Trophoblast cell (in vitro differentiated cells and primary cell): Measurements from ENCODE around the gene MMUT.
"Not testable (repeated sequence)": the region's sequence is repeated elsewhere in the genome, so short reads cannot be mapped to it uniquely, and the experiment has no call there.

ENCODE experiments used
- DNase-seq, 2 donors: peaks; one replicate each; pipeline ENCODE4 v3.0.0-alpha.2; 2016
- H2AFZ ChIP-seq: 2 replicates; pipeline ENCODE4 v1.6.1; 2013; ENCODE audit warnings: low read length, moderate library complexity, mild to moderate bottlenecking; ENCODE audit not compliant: insufficient read depth, poor library complexity
- H2AK5ac ChIP-seq: 2 replicates; pipeline ENCODE4 v1.6.1; 2013; ENCODE audit warnings: mild to moderate bottlenecking, low read length
- H2BK120ac ChIP-seq: 2 replicates; pipeline ENCODE4 v1.6.1; 2013; ENCODE audit warnings: low read length, mild to moderate bottlenecking, moderate library complexity; ENCODE audit not compliant: insufficient read depth, poor library complexity
- H2BK12ac ChIP-seq: 2 replicates; pipeline ENCODE4 v1.6.1; 2013; ENCODE audit warnings: mild to moderate bottlenecking, low read length, moderate library complexity
- H2BK5ac ChIP-seq: 2 replicates; pipeline ENCODE4 v1.6.1; 2013; ENCODE audit warnings: low read length, low read depth, moderate library complexity, mild to moderate bottlenecking; ENCODE audit not compliant: poor library complexity
- H3K14ac ChIP-seq: 2 replicates; pipeline ENCODE4 v1.6.1; 2013; ENCODE audit warnings: mild to moderate bottlenecking, low read length
- H3K18ac ChIP-seq: 2 replicates; pipeline ENCODE4 v1.6.1; 2013; ENCODE audit warnings: mild to moderate bottlenecking, low read length
- H3K23ac ChIP-seq: 2 replicates; pipeline ENCODE4 v1.6.1; 2013; ENCODE audit warnings: low read length
- H3K27ac ChIP-seq: 2 replicates; pipeline ENCODE4 v1.5.1; 2013; ENCODE audit warnings: low read depth, mild to moderate bottlenecking, inconsistent platforms, low read length, moderate library complexity
- H3K27me3 ChIP-seq: 2 replicates; pipeline ENCODE4 v1.6.1; 2013; ENCODE audit warnings: inconsistent platforms, mild to moderate bottlenecking, low read length, moderate library complexity; ENCODE audit not compliant: insufficient read depth
- H3K36me3 ChIP-seq, 2 experiments: 1 replicate in 1 of 2; 2 replicates in 1 of 2; pipeline ENCODE4 v1.6.1; 2013; ENCODE audit warnings: low read length in 2 of 2, mild to moderate bottlenecking in 2 of 2, moderate library complexity in 1 of 2; ENCODE audit not compliant: insufficient read depth in 2 of 2, control insufficient read depth in 1 of 2
- H3K4ac ChIP-seq: 2 replicates; pipeline ENCODE4 v1.6.1; 2013; ENCODE audit warnings: low read depth, mild to moderate bottlenecking, low read length, moderate library complexity
- H3K4me1 ChIP-seq, 2 experiments: 1 replicate in 1 of 2; 2 replicates in 1 of 2; pipeline ENCODE4 v1.6.1; 2013; ENCODE audit warnings: low read length in 2 of 2, mild to moderate bottlenecking in 2 of 2, moderate library complexity in 1 of 2; ENCODE audit not compliant: insufficient read depth in 2 of 2, control insufficient read depth in 1 of 2
- H3K4me2 ChIP-seq: 2 replicates; pipeline ENCODE4 v1.6.1; 2013; ENCODE audit warnings: inconsistent platforms, mild to moderate bottlenecking, low read length, moderate library complexity
- H3K4me3 ChIP-seq: 2 replicates; pipeline ENCODE4 v1.5.1; 2013; ENCODE audit warnings: mild to moderate bottlenecking, low read depth, low read length, inconsistent platforms
- H3K79me1 ChIP-seq: one replicate; pipeline ENCODE4 v1.6.1; 2013; ENCODE audit warnings: low read length
- H3K79me2 ChIP-seq: 2 replicates; pipeline ENCODE4 v1.6.1; 2013; ENCODE audit warnings: low read length, mild to moderate bottlenecking; ENCODE audit not compliant: control insufficient read depth, insufficient read depth, poor library complexity
- H3K9ac ChIP-seq: 2 replicates; pipeline ENCODE4 v1.6.1; 2013; ENCODE audit warnings: mild to moderate bottlenecking, low read length
- H3K9me3 ChIP-seq: 2 replicates; pipeline ENCODE4 v1.6.1; 2013; ENCODE audit warnings: low read depth, mild to moderate bottlenecking, control low read depth, inconsistent platforms, low read length; ENCODE audit not compliant: insufficient read depth
- H4K12ac ChIP-seq: 2 replicates; pipeline ENCODE4 v1.6.1; 2013; ENCODE audit warnings: low read depth, mild to moderate bottlenecking, low read length, moderate library complexity
- H4K8ac ChIP-seq: 2 replicates; pipeline ENCODE4 v1.6.1; 2013; ENCODE audit warnings: low read depth, mild to moderate bottlenecking, low read length, moderate library complexity
- H4K91ac ChIP-seq: one replicate; pipeline ENCODE4 v1.6.1; 2013; ENCODE audit warnings: low read depth, mild to moderate bottlenecking, low read length, moderate library complexity
- WGBS: extraction: QIAGEN DNeasy Blood & Tissue Kit; methylation state at CpG from one replicate; pipeline ENCODE4 v1.1.7; 2013; ENCODE audit warnings: missing lambda C conversion rate; ENCODE audit not compliant: insufficient read length, insufficient coverage; ENCODE audit errors: extremely low coverage; 5-methylcytosine and 5-hydroxymethylcytosine counted together

Gene MMUT

GRCh38 chr6:49401063-49401462, 62.0 kb downstream of the MMUT start:
- Histone ChIP-seq H3K4me1 (no peaks in the 10 kb centered on the region), H3K27me3 (no peaks in the 10 kb centered on the region), H2AFZ (no peak overlapping the region), H4K91ac (no peak overlapping the region), H3K23ac (no peak overlapping the region), H3K14ac (no peak overlapping the region), H3K4me3 (no peak overlapping the region), H4K8ac (no peak overlapping the region), H3K79me2 (no peaks in the 10 kb centered on the region), H3K79me1 (no peaks in the 10 kb centered on the region), H3K18ac (no peak overlapping the region), H2BK12ac (no peak overlapping the region), H2AK5ac (no peak overlapping the region), H2BK5ac (no peak overlapping the region), H3K9me3 (no peaks in the 10 kb centered on the region), H3K9ac (no peak overlapping the region), H3K4ac (no peak overlapping the region), H2BK120ac (no peak overlapping the region), H3K36me3 (no peaks in the 10 kb centered on the region), H3K27ac (no peak overlapping the region), H3K4me2 (no peak overlapping the region), H4K12ac (no peak overlapping the region)
- DNase-seq, result no peak
- no CpG with 5 or more reads among the region's 3 CpGs for WGBS

- H4K12ac ChIP-seq, H4K8ac ChIP-seq, H2BK5ac ChIP-seq, H3K9ac ChIP-seq, H3K4me1 ChIP-seq, H2AFZ ChIP-seq, H3K27ac ChIP-seq, DNase-seq, H3K36me3 ChIP-seq, H3K14ac ChIP-seq, H3K23ac ChIP-seq, H3K79me2 ChIP-seq, H3K9me3 ChIP-seq, H3K4ac ChIP-seq, H2BK12ac ChIP-seq, H3K79me1 ChIP-seq, H3K18ac ChIP-seq, H3K4me2 ChIP-seq, H2BK120ac ChIP-seq, H3K4me3 ChIP-seq, H2AK5ac ChIP-seq, H3K27me3 ChIP-seq, H4K91ac ChIP-seq: not testable (repeated sequence)
- WGBS, result no CpG with 5 or more reads among the region's 28 CpGs
Observed at GRCh38 chr6:49386667-49387508, 76.2 kb downstream of the MMUT start.

DNA sequence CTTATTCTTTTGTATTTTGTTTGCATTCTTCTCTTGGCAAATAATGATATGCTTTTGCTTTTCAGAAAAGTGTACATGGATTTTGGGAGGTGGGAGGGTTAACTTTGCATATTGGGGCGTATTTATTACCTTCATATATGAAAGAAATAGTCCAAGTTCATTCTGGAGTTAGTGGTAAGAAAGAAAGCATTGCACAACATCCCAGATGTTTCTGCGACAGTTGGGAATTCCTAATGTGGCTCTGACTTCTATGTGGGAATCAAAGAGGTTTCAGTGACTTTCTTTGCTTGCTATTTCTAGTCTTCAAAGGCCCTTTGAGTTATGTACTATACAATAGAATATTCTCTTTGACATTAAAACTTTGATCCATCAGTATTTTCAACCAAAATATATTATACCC, 78.1 kb downstream of the MMUT start:
- no peak overlapping the region for H3K27ac ChIP-seq
- no peaks in the 10 kb centered on the region for H3K4me1 ChIP-seq
- H3K4ac ChIP-seq, result no peak overlapping the region
- H4K12ac ChIP-seq, result no peak overlapping the region
- no peaks in the 10 kb centered on the region for H3K27me3 ChIP-seq
- H4K8ac ChIP-seq, result no peak overlapping the region
- no CpG with 5 or more reads among the region's 2 CpGs for WGBS
- H3K79me1 ChIP-seq, result no peaks in the 10 kb centered on the region
- no peak overlapping the region for H2BK5ac ChIP-seq
- no peaks in the 10 kb centered on the region for H3K36me3 ChIP-seq
- H3K23ac ChIP-seq, result no peak overlapping the region
- no peak overlapping the region for H2BK120ac ChIP-seq
- no peak overlapping the region for H3K4me2 ChIP-seq
- no peak overlapping the region for H3K14ac ChIP-seq
- DNase-seq, result no peak
- H3K9me3 ChIP-seq, result no peaks in the 10 kb centered on the region
- H3K18ac ChIP-seq, result no peak overlapping the region
- no peak overlapping the region for H2AK5ac ChIP-seq
- no peak overlapping the region for H3K9ac ChIP-seq
- H3K4me3 ChIP-seq, result no peak overlapping the region
- no peaks in the 10 kb centered on the region for H3K79me2 ChIP-seq
- no peak overlapping the region for H4K91ac ChIP-seq
- no peak overlapping the region for H2AFZ ChIP-seq
- no peak overlapping the region for H2BK12ac ChIP-seq
